Measurements from ENCODE around the gene TMEM132D.

The TMEM132D gene

GRCh38 chr12:129532082-129532481 lies 371.7 kb downstream of the TMEM132D start:
- no peak for DNase-seq

- DNase-seq = peak; percentile 20 to 38
Measured at GRCh38 chr12:129530984-129531383, 372.8 kb downstream of the TMEM132D start.

- no peak for DNase-seq
Measured at GRCh38 chr12:129530517-129530916, 373.3 kb downstream of the TMEM132D start.

GRCh38 chr12:129527506-129527905 lies 376.3 kb downstream of the TMEM132D start:
- no peak for DNase-seq

- DNase-seq = no peak
Measured at GRCh38 chr12:129523621-129524020, 380.2 kb downstream of the TMEM132D start.

GRCh38 chr12:129520739-129521138 lies 383.1 kb downstream of the TMEM132D start:
- no peak for DNase-seq

GRCh38 chr12:129503802-129504201 lies 400.0 kb downstream of the TMEM132D start:
- DNase-seq = no peak

- DNase-seq = no peak
Measured at GRCh38 chr12:129496226-129496625, 407.6 kb downstream of the TMEM132D start.

- DNase-seq = no peak
Measured at GRCh38 chr12:129494766-129495165, 409.1 kb downstream of the TMEM132D start.

- DNase-seq = no peak
Measured at GRCh38 chr12:129494260-129494659, 409.6 kb downstream of the TMEM132D start.

GRCh38 chr12:129489100-129489676 lies 414.6 kb downstream of the TMEM132D start:
- DNase-seq = no peak

- no peak for DNase-seq
Measured at GRCh38 chr12:129486931-129487330, 416.9 kb downstream of the TMEM132D start.

GRCh38 chr12:129483111-129483893 lies 420.5 kb downstream of the TMEM132D start:
- no peak for DNase-seq

GRCh38 chr12:129481921-129482320 lies 421.9 kb downstream of the TMEM132D start:
- DNase-seq = no peak

- no peak for DNase-seq
Measured at GRCh38 chr12:129470196-129470595, 433.6 kb downstream of the TMEM132D start.

- peak; percentile 71 to 86 for DNase-seq
Measured at GRCh38 chr12:129467726-129468125, 436.1 kb downstream of the TMEM132D start.

GRCh38 chr12:129467289-129467688 lies 436.5 kb downstream of the TMEM132D start:
- no peak for DNase-seq

GRCh38 chr12:129466499-129466898 lies 437.3 kb downstream of the TMEM132D start:
- peak in 1 of 2 experiments; percentile 52 for DNase-seq

GRCh38 chr12:129459886-129460285 lies 443.9 kb downstream of the TMEM132D start:
- no peak for DNase-seq

GRCh38 chr12:129446696-129447095 lies 457.1 kb downstream of the TMEM132D start:
- DNase-seq = no peak

GRCh38 chr12:129440278-129440677 lies 463.5 kb downstream of the TMEM132D start:
- DNase-seq = no peak

- no peak for DNase-seq
Measured at GRCh38 chr12:129434790-129435189, 469.0 kb downstream of the TMEM132D start.

GRCh38 chr12:129428240-129428936 lies 475.4 kb downstream of the TMEM132D start:
- no peak for DNase-seq

- DNase-seq = no peak
Measured at GRCh38 chr12:129423041-129423580, 480.7 kb downstream of the TMEM132D start.

Data from NCI-H187 (cell line).